ENCODE results near the gene GUCY1A2.

Gene GUCY1A2

GRCh38 chr11:106959800-106960199 lies 58.5 kb downstream of the GUCY1A2 start:
- no peak for TF ChIP-seq CTCF (IDR thresholded peaks at IDR 0.05; ENCODE audit: borderline replicate concordance, control extremely low read depth, extremely low read depth, insufficient read depth, missing control alignments)
- in situ Hi-C loops (cut with MboI; ENCODE audit: low sequenced_read_pairs, unreplicated experiment): no loop called here
- DNase-seq (ENCODE audit: low spot score): no peak

- DNase-seq (ENCODE audit: low spot score): no peak
- TF ChIP-seq CTCF (IDR thresholded peaks at IDR 0.05; ENCODE audit: borderline replicate concordance, control extremely low read depth, extremely low read depth, insufficient read depth, missing control alignments): no peak
- in situ Hi-C loops (cut with MboI; ENCODE audit: low sequenced_read_pairs, unreplicated experiment): no loop called here
Observed at GRCh38 chr11:106959386-106959785, 58.9 kb downstream of the GUCY1A2 start.

GRCh38 chr11:106958517-106959248 lies 59.6 kb downstream of the GUCY1A2 start:
- no peak for TF ChIP-seq CTCF (IDR thresholded peaks at IDR 0.05; ENCODE audit: borderline replicate concordance, control extremely low read depth, extremely low read depth, insufficient read depth, missing control alignments)
- no peak for DNase-seq (ENCODE audit: low spot score)
- in situ Hi-C loops (cut with MboI; ENCODE audit: low sequenced_read_pairs, unreplicated experiment): no loop called here

GRCh38 chr11:106957030-106957482 lies 61.2 kb downstream of the GUCY1A2 start:
- DNase-seq (ENCODE audit: low spot score): no peak
- TF ChIP-seq CTCF (IDR thresholded peaks at IDR 0.05; ENCODE audit: borderline replicate concordance, control extremely low read depth, extremely low read depth, insufficient read depth, missing control alignments): no peak
- in situ Hi-C loops (cut with MboI; ENCODE audit: low sequenced_read_pairs, unreplicated experiment): no loop called here

GRCh38 chr11:106950067-106950491 lies 68.2 kb downstream of the GUCY1A2 start:
- in situ Hi-C loops (cut with MboI; ENCODE audit: low sequenced_read_pairs, unreplicated experiment): no loop called here
- TF ChIP-seq CTCF (IDR thresholded peaks at IDR 0.05; ENCODE audit: borderline replicate concordance, control extremely low read depth, extremely low read depth, insufficient read depth, missing control alignments): no peak
- no peak for DNase-seq (ENCODE audit: low spot score)

- in situ Hi-C loops (cut with MboI; ENCODE audit: low sequenced_read_pairs, unreplicated experiment): no loop called here
- DNase-seq (ENCODE audit: low spot score): no peak
- no peak for TF ChIP-seq CTCF (IDR thresholded peaks at IDR 0.05; ENCODE audit: borderline replicate concordance, control extremely low read depth, extremely low read depth, insufficient read depth, missing control alignments)
Observed at GRCh38 chr11:106943089-106943488, 75.2 kb downstream of the GUCY1A2 start.
